Bronchial epithelial cell (primary cell): Measurements from ENCODE around the gene NDUFAF5. TPM values are rescaled to one million over a fixed set of nuclear protein-coding genes. Genes with fewer than 3 reads are reported as not detected.

Source experiments
- DNase-seq: peaks from one replicate; pipeline ENCODE4 v3.0.0-alpha.2; 2010; ENCODE audit warnings: low read depth
- FAIRE-seq: peaks from 2 replicates; lab custom pipeline; 2011; peaks lifted over from hg19 to GRCh38; lab: Jason Lieb, UNC
- H3K27me3 ChIP-seq: 2 replicates; pipeline ENCODE4 v1.5.1; 2011; ENCODE audit warnings: low read length; ENCODE audit not compliant: control insufficient read depth, insufficient read depth
- H3K36me3 ChIP-seq: 2 replicates; pipeline ENCODE4 v1.5.1; 2011; ENCODE audit warnings: low read length; ENCODE audit not compliant: control insufficient read depth, insufficient read depth
- H3K4me3 ChIP-seq: 2 replicates; pipeline ENCODE4 v1.5.1; 2011; ENCODE audit warnings: mild to moderate bottlenecking, low read depth, low read length, control low read depth
- total RNA-seq: library from RNA; depleted of rRNA; stranded (reverse); fragments of >200 nt; gene quantifications from 2 replicates; pipeline ENCODE4 v1.2.1, GENCODE V29; 2014
- TF ChIP-seq, protein P1 (sequence below): IDR thresholded peaks from 2 replicates; pipeline ENCODE4 v1.5.1; 2011; ENCODE audit warnings: mild to moderate bottlenecking, moderate library complexity, low read length, control low read depth, inconsistent platforms; ENCODE audit not compliant: insufficient read depth, severe bottlenecking

NDUFAF5 gene
- total RNA-seq, 1 donor from 2014 or later = 15.0 TPM

DNA sequence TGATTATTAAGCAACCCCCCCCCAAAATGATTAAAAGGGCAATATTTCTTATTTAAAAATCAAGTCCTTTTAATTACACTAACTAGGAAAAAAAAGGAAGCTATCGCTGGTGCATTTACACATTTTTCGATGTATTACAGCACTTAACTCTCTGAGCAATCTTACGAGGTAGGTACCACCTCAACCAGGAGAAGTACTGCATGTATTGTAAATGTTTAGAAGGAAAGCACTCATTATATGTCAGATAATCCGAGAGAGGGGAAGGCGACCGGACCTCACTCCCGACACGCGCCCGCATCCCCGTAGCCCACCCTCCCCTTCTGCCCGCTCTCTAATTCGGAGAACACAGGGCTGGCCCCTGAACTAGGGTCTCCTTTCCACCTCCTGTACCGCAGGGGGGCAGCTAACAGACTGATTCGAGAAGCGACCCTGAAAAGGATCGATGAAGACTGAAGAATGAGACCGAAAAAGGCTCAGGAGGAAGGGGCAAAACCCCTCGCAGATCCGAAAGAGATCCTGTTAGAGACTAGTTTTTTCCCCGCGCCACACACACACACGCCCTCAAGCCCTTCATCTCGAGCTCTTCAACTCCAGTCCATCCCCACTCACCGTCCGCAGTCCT is 446 bp upstream of the NDUFAF5 start:
- TF ChIP-seq, protein P1, sequence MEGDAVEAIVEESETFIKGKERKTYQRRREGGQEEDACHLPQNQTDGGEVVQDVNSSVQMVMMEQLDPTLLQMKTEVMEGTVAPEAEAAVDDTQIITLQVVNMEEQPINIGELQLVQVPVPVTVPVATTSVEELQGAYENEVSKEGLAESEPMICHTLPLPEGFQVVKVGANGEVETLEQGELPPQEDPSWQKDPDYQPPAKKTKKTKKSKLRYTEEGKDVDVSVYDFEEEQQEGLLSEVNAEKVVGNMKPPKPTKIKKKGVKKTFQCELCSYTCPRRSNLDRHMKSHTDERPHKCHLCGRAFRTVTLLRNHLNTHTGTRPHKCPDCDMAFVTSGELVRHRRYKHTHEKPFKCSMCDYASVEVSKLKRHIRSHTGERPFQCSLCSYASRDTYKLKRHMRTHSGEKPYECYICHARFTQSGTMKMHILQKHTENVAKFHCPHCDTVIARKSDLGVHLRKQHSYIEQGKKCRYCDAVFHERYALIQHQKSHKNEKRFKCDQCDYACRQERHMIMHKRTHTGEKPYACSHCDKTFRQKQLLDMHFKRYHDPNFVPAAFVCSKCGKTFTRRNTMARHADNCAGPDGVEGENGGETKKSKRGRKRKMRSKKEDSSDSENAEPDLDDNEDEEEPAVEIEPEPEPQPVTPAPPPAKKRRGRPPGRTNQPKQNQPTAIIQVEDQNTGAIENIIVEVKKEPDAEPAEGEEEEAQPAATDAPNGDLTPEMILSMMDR = no peak
- peaks cover 1% of the 10 kb centered on the region for H3K36me3 ChIP-seq
- peak overlapping the region; percentile 92 for H3K4me3 ChIP-seq
- H3K27me3 ChIP-seq = no peaks in the 10 kb centered on the region
- DNase-seq (no peak), FAIRE-seq (no peak)

DNA sequence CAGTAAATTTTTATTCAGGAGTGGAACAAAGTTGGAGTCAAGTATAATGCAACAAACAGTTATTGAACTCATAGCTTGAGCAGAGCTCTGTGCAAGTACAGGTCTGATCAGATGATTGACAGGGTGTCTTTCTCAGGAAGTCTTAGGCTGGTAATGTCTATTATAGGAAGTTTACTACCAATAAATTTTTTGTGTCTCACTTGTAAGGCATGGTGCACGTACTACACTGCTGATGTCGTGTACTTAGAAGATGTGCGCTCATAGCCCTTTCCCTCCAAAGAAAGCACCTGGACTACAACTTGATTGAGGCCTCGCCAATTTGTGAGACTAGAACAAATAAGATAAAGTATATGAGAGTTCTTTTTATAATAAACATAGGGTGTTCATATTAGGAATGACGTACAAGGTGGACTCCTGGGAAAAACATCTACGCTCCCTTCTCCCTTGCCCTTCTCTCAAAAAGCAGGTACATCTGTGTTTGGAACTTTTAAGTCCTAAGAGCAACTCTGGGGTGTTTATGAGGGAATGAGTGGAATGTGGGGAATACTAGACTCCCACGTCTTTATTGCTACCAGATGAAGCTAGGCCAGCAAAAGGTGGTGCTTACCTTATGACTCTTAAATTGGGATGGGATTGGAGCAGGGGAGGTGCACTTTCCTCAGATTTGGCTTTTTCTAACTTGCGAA is 1.5 kb downstream of the NDUFAF5 start:
- Histone ChIP-seq H3K4me3 (peak overlapping the region; percentile 92), H3K27me3 (no peaks in the 10 kb centered on the region), H3K36me3 (peaks cover 1% of the 10 kb centered on the region)
- TF ChIP-seq, protein P1 = no peak
- FAIRE-seq (no peak), DNase-seq (peak; percentile 10)

DNA sequence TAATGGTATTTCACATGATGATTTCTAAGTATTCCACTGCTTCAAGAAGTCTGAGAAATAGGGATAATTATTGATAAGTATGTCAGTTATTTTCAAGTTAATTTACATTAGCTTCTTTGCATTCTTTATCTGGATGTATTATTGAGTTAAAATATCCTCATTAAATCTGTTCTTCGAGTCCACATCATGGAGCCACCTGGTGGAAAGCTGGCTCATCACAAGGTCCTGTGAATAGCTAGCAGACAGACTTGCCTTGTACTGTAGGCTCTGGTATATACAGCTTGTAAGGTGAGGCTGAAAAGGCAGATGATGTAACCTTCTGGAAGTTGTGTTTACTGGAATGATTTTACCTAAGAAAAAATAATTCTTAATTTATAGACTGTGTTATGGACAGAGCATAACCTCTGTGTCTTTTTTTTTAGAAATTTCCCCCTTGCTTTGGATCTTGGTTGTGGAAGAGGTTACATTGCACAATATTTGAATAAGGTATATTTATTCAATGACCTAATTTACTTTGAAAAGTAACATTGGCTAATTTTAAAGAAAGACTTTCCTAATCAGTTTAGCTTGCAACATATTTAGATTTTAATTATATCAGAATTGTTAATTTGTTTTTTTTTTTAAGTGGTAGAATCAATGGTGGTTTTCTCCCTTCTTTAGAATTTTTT is 3.5 kb downstream of the NDUFAF5 start:
- Histone ChIP-seq H3K4me3 (no peak overlapping the region), H3K36me3 (no peaks in the 10 kb centered on the region), H3K27me3 (no peaks in the 10 kb centered on the region)
- DNase-seq = peak; percentile 71
- TF ChIP-seq, protein P1 = peak; percentile 53
- no peak for FAIRE-seq

DNA sequence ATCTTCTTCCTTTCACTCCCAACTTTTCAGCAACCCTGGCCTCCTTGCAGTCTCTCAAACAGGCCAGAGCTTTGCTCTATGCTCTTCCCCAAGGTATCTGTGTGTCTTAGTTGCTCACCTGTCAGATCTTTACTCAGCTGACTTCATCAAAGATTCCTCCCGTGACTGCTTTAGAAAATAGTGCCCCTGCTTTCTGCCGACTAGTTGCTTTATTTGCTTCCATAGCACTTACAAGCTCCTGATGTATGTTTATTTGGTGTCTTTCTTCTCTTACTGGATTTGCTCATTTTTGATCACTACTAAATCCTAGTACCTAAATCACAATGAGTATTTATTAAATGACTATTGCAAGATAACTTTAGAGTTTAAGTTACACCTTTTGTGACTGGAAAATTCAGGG is 5.9 kb downstream of the NDUFAF5 start:
- H3K27me3 ChIP-seq = no peaks in the 10 kb centered on the region
- no peak for FAIRE-seq
- TF ChIP-seq, protein P1 = no peak
- no peak overlapping the region for H3K4me3 ChIP-seq
- DNase-seq = no peak
- peaks cover 6% of the 10 kb centered on the region for H3K36me3 ChIP-seq

DNA sequence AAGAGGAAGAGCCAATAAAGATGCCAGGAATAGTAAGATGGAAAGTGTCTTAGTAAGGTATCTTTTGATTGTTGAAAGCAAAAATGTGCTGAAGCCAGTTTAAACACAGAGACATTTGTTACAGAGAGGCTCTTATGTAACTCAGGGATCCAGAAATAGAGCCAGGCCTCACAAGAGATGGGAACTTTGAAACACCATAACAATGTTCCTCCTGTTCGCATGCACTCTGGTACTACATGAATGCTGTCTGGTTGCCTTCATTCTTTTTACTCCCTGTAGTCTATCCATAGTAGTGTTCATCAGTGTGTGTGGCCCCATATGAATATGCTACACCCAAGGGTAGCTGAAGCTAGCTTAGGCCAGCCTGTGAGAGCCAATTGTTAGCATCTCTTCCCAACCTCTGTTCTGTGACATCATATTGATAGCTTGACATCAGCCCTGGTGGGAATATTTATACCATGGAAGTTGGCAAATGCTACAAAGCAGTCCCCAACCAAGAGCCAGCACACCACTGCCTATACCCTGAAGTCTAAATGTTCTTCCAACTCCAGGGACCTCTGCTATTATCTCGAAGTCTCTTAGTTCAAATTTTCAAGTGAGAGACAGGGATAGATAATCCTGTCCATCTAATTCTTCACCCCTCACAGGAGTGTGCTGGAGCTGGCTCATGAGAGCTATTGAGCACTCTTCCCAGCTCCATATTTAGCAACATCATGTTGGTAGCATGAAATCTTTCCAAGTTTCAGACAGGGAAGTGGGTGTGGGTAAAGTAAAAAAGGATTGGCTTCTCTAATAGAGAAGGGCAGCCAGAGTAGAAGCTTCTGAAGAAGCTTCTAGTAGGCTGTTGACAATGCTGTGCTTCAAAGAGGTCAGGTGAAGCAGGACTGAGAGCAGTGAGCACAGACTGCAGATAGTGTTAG is 7.0 kb downstream of the NDUFAF5 start:
- TF ChIP-seq, protein P1 = no peak
- Histone ChIP-seq H3K4me3 (no peak overlapping the region), H3K27me3 (no peaks in the 10 kb centered on the region), H3K36me3 (peaks cover 6% of the 10 kb centered on the region)
- no peak for FAIRE-seq
- DNase-seq = no peak
